Measurements from ENCODE around the gene WIZ.

Gene WIZ

GRCh38 chr19:15424121-15424520, 25.6 kb downstream of the WIZ start:
- TF ChIP-seq CTCF (IDR thresholded peaks at IDR 0.05; ENCODE audit: low read depth, low read length, poor library complexity, severe bottlenecking) (no peak), EZH2phosphoT487 (IDR thresholded peaks at IDR 0.05; ENCODE audit: borderline replicate concordance, low read length) (no peak)
- Histone ChIP-seq H3K4me1 (ENCODE audit: control insufficient read depth, low read length) (peaks cover 8% of the 10 kb centered on the region), H3K27me3 (ENCODE audit: control insufficient read depth, low read length) (no peaks in the 10 kb centered on the region), H3K79me2 (ENCODE audit: control insufficient read depth, low read length) (peaks cover 10% of the 10 kb centered on the region), H4K20me1 (ENCODE audit: control insufficient read depth, insufficient read depth, low read depth, low read length) (no peaks in the 10 kb centered on the region), H3F3A (ENCODE audit: control insufficient read depth, insufficient read depth) (peaks cover 11% of the 10 kb centered on the region; the same call in 1 of the 2 replicates), H3K4me2 (ENCODE audit: low read length) (no peak overlapping the region), H3K4me3 (ENCODE audit: low read length) (no peak overlapping the region), H3K9me2 (replicated peaks; ENCODE audit: control insufficient read depth, low read length) (no peaks in the 10 kb centered on the region), H3K9me3 (ENCODE audit: control insufficient read depth, insufficient read depth, low read length) (no peaks in the 10 kb centered on the region), H3K36me3 (ENCODE audit: control insufficient read depth, low read length) (peaks cover 66% of the 10 kb centered on the region), H3K27ac (ENCODE audit: low read depth, low read length) (no peak overlapping the region)

GRCh38 chr19:15423130-15423529, 26.6 kb downstream of the WIZ start:
- Histone ChIP-seq H3K9me3 (ENCODE audit: control insufficient read depth, insufficient read depth, low read length) (no peaks in the 10 kb centered on the region), H4K20me1 (ENCODE audit: control insufficient read depth, insufficient read depth, low read depth, low read length) (no peaks in the 10 kb centered on the region), H3K79me2 (ENCODE audit: control insufficient read depth, low read length) (peaks cover 7% of the 10 kb centered on the region), H3K36me3 (ENCODE audit: control insufficient read depth, low read length) (peaks cover 62% of the 10 kb centered on the region), H3K4me2 (ENCODE audit: low read length) (no peak overlapping the region), H3K27ac (ENCODE audit: low read depth, low read length) (no peak overlapping the region), H3K4me3 (ENCODE audit: low read length) (no peak overlapping the region), H3K4me1 (ENCODE audit: control insufficient read depth, low read length) (peaks cover 8% of the 10 kb centered on the region), H3K9me2 (replicated peaks; ENCODE audit: control insufficient read depth, low read length) (no peaks in the 10 kb centered on the region), H3K27me3 (ENCODE audit: control insufficient read depth, low read length) (no peaks in the 10 kb centered on the region), H3F3A (ENCODE audit: control insufficient read depth, insufficient read depth) (peaks cover 11% of the 10 kb centered on the region; the same call in 1 of the 2 replicates)
- TF ChIP-seq EZH2phosphoT487 (IDR thresholded peaks at IDR 0.05; ENCODE audit: borderline replicate concordance, low read length) (no peak), CTCF (IDR thresholded peaks at IDR 0.05; ENCODE audit: low read depth, low read length, poor library complexity, severe bottlenecking) (no peak)

- Histone ChIP-seq H3F3A (ENCODE audit: control insufficient read depth, insufficient read depth) (peaks cover 11% of the 10 kb centered on the region; the same call in 1 of the 2 replicates), H3K79me2 (ENCODE audit: control insufficient read depth, low read length) (peaks cover 13% of the 10 kb centered on the region), H3K36me3 (ENCODE audit: control insufficient read depth, low read length) (peaks cover 61% of the 10 kb centered on the region), H3K4me3 (ENCODE audit: low read length) (no peak overlapping the region), H3K9me3 (ENCODE audit: control insufficient read depth, insufficient read depth, low read length) (no peaks in the 10 kb centered on the region), H3K27me3 (ENCODE audit: control insufficient read depth, low read length) (no peaks in the 10 kb centered on the region), H3K9me2 (replicated peaks; ENCODE audit: control insufficient read depth, low read length) (no peaks in the 10 kb centered on the region), H3K27ac (ENCODE audit: low read depth, low read length) (no peak overlapping the region), H3K4me2 (ENCODE audit: low read length) (no peak overlapping the region), H3K4me1 (ENCODE audit: control insufficient read depth, low read length) (peaks cover 12% of the 10 kb centered on the region), H4K20me1 (ENCODE audit: control insufficient read depth, insufficient read depth, low read depth, low read length) (peaks cover 3% of the 10 kb centered on the region; the same call in 1 of the 2 replicates)
- no peak for TF ChIP-seq CTCF (IDR thresholded peaks at IDR 0.05; ENCODE audit: low read depth, low read length, poor library complexity, severe bottlenecking)
- TF ChIP-seq EZH2phosphoT487 (IDR thresholded peaks at IDR 0.05; ENCODE audit: borderline replicate concordance, low read length), result no peak
Measured at GRCh38 chr19:15422296-15423075, 27.3 kb downstream of the WIZ start.

Data from DOHH2 (cell line).